ENCODE data around the gene GPR3. TPM values are rescaled to one million over a fixed set of nuclear protein-coding genes. Genes with fewer than 3 reads are reported as not detected.

The GPR3 gene
- total and polyA plus RNA-seq, 4 donors = 0.51 to 1.8 (median 0.94) TPM

GRCh38 chr1:27398405-27399149, 6.2 kb downstream of the GPR3 start:
- Histone ChIP-seq H3K4me3 (no peak overlapping the region), H3K4me1 (ENCODE audit: control insufficient read depth in 5 of 5, insufficient read depth in 5 of 5, low read length in 5 of 5) (peaks cover 0 to 40% (median 23%) of the 10 kb centered on the region in 5 donors), H3K9me3 (ENCODE audit: control insufficient read depth in 4 of 4, insufficient read depth in 3 of 4, low read length in 3 of 4) (peaks cover 0 to 2% (median 0%) of the 10 kb centered on the region in 4 donors), H3K36me3 (ENCODE audit: control insufficient read depth in 4 of 4, insufficient read depth in 4 of 4, low read length in 4 of 4) (no peaks in the 10 kb centered on the region), H3K9ac (ENCODE audit: insufficient read depth in 1 of 2, low read length in 2 of 2) (no peak overlapping the region), H3K27ac (ENCODE audit: low read depth in 1 of 2, low read length in 1 of 2) (no peak overlapping the region), H3K27me3 (ENCODE audit: control insufficient read depth in 3 of 3, insufficient read depth in 3 of 3, low read length in 2 of 3) (no peaks in the 10 kb centered on the region)
- no peak for TF ChIP-seq CTCF (IDR thresholded peaks at IDR 0.05; ENCODE audit: control extremely low read depth, extremely low read depth)
- 78 to 84% methylated on average over 4 of the region's 4 CpGs for WGBS, 2 donors
- ATAC-seq (ENCODE audit: insufficient read depth, low FRiP score) = no peak
- no peak for DNase-seq

- no peak overlapping the region for H3K4me3 ChIP-seq
- H3K36me3 ChIP-seq (ENCODE audit: control insufficient read depth in 4 of 4, insufficient read depth in 4 of 4, low read length in 4 of 4) = no peaks in the 10 kb centered on the region
- 54 to 86% methylated on average over 19 of the region's 19 CpGs for WGBS, 2 donors
- no peaks in the 10 kb centered on the region for H3K27me3 ChIP-seq (ENCODE audit: control insufficient read depth in 3 of 3, insufficient read depth in 3 of 3, low read length in 2 of 3)
- peak in 2 of 3 donors; percentile 64 to 65 for DNase-seq
- ATAC-seq (ENCODE audit: insufficient read depth, low FRiP score) = no peak
- peaks cover 0 to under 1% (median 0%) of the 10 kb centered on the region in 4 donors for H3K9me3 ChIP-seq (ENCODE audit: control insufficient read depth in 4 of 4, insufficient read depth in 3 of 4, low read length in 3 of 4)
- H3K4me1 ChIP-seq (ENCODE audit: control insufficient read depth in 5 of 5, insufficient read depth in 5 of 5, low read length in 5 of 5) = peaks cover 0 to 46% (median 25%) of the 10 kb centered on the region in 5 donors
- no peak overlapping the region for H3K27ac ChIP-seq (ENCODE audit: low read depth in 1 of 2, low read length in 1 of 2)
- no peak overlapping the region for H3K9ac ChIP-seq (ENCODE audit: insufficient read depth in 1 of 2, low read length in 2 of 2)
- TF ChIP-seq CTCF (IDR thresholded peaks at IDR 0.05; ENCODE audit: control extremely low read depth, extremely low read depth) = no peak
Measured at GRCh38 chr1:27399251-27400025, 7.0 kb downstream of the GPR3 start.

- Histone ChIP-seq H3K4me1 (ENCODE audit: control insufficient read depth in 5 of 5, insufficient read depth in 5 of 5, low read length in 5 of 5) (peaks cover 0 to 46% (median 25%) of the 10 kb centered on the region in 5 donors), H3K27ac (ENCODE audit: low read depth in 1 of 2, low read length in 1 of 2) (no peak overlapping the region), H3K27me3 (ENCODE audit: control insufficient read depth in 3 of 3, insufficient read depth in 3 of 3, low read length in 2 of 3) (no peaks in the 10 kb centered on the region), H3K9ac (ENCODE audit: insufficient read depth in 1 of 2, low read length in 2 of 2) (no peak overlapping the region), H3K4me3 (no peak overlapping the region), H3K9me3 (ENCODE audit: control insufficient read depth in 4 of 4, insufficient read depth in 3 of 4, low read length in 3 of 4) (no peaks in the 10 kb centered on the region), H3K36me3 (ENCODE audit: control insufficient read depth in 4 of 4, insufficient read depth in 4 of 4, low read length in 4 of 4) (peaks cover 0 to 2% (median 0%) of the 10 kb centered on the region in 4 donors)
- 47 to 61% methylated on average over 13 of the region's 13 CpGs for WGBS, 2 donors
- TF ChIP-seq CTCF (IDR thresholded peaks at IDR 0.05; ENCODE audit: control extremely low read depth, extremely low read depth) = no peak
- ATAC-seq (ENCODE audit: insufficient read depth, low FRiP score) (no peak), DNase-seq (peak in 2 of 3 donors; percentile 47 to 54)
Measured at GRCh38 chr1:27400082-27400962, 7.9 kb downstream of the GPR3 start.
